ENCODE data around the gene NRP1.

NRP1 gene

DNA sequence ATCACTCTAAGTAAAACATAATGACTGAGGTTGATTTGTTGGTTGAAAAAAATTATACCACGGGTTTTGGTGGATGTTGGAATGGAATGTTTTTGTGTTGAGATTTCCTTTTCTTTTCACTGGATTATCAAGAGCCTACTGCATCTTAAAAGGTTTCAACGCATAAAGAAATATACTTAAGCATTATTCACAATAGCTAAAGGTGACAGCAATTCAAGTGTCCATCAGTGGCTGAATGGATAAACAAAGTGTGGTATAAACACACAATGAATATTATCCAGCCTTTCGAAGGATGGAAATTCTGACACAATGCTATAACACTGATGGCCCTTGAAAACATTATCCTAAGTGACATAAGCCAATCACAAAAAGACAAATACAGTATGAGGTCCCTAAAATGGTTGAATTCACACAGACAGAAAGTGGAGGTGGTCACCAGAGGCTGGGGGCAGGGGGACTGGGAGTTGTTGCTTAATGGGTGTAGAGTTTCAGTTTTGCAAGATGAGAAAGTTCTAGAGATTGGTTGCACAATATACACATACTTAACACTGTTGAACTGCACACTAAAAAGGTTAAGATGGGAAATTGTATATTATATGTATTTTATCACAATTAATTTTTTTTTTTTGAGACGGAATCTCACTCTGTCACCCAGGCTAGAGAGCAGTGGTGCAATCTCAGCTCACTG is 122.3 kb downstream of the NRP1 start:
- no peak for DNase-seq (ENCODE audit: low spot score)

DNA sequence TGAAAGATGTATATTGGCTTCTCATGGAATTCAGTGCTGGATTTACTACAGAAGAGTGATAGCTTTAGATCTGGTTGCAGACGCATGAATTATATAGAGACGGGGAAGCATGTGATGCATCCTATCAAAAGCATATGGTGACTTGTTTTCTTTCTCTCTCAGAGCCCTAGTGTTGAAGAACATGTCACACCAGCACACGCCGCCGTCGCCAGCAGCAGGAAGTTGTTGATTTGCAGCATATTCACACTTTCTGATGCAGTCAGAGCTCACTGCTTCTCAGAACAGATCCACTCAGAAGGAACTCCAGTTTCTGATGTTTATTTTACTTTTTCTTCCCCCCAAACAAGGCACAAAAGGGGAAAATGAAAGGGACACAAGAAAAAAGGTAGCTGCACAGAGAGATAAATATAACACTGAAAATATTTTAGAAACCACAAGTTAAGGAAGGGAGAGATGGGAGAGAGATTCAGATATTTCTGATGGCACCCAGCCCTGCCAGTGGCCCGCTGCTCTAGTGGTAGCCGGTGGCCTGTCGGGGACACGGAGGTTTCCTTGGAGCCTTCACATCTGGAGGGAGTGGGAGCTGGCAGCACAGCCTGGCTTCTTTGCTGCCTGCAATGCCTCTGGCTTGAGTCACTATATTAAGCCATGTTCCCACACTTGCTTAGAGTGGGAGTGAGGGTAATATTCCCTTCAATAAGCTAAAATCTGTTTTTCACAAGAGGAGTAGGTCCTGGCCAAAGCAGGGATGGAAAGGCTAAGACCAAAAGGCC is 123.2 kb downstream of the NRP1 start:
- DNase-seq (ENCODE audit: low spot score) = no peak

DNA sequence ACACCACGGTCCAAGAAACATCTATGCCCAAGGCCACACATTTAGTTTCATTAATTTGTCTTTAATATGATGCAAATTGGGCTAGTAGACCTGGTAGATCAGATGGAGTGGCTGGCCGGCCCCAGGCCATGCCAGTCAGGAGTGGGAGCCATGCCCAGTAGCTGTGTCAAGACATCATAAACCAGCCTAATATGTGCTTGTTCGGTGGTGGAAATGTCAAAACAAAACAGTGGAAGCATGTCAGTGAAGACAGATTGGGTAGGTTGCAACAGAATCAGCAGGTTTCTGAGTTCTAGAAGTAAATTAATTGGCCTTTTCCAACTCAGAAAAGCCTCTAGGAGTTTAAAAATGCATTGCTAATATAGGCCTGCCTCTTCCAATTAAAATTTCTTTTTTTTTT is 124.7 kb downstream of the NRP1 start:
- no peak for DNase-seq (ENCODE audit: low spot score)

DNA sequence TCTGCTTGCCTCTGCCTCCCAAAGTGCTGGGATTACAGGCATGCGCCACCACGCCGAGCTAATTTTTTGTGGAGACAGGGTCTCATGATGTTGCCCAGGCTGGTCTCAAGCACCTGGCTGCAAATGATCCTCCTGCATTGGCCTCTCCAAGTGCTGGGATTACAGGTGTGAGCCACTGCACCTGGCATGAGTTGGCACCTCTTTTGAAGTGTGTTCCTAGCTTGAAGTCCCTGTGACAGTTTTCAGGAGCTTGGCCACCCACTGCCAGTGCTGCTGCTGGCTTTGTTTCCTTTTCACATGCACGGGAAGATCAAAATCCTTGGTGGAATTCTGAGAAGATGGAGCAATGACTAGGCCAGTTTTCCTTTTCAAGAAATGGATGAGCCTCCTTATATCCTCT is 126.3 kb downstream of the NRP1 start:
- DNase-seq (ENCODE audit: low spot score) = no peak

- DNase-seq (ENCODE audit: low spot score) = no peak
Observed at GRCh38 chr10:33204031-33204430, 130.4 kb downstream of the NRP1 start.

DNA sequence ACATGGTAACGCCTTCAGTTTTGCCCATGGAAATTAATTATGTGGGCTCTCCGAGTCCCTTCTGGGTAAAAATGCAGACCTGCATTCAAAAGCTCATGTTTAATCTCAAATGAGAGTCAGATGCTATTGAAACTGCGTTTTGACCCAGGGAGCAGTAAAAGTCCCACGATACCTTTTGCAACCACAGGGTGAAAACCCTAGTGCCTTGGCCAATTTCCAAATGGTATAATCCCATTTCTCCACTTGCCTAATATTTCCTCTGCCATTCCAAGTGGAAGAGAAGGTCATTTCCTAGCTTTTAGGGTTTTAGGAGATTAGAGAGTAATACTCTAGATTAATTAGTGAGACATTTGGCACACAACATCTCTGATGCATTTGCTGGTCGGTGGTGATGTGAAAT is 132.5 kb downstream of the NRP1 start:
- no peak for DNase-seq (ENCODE audit: low spot score)

DNA sequence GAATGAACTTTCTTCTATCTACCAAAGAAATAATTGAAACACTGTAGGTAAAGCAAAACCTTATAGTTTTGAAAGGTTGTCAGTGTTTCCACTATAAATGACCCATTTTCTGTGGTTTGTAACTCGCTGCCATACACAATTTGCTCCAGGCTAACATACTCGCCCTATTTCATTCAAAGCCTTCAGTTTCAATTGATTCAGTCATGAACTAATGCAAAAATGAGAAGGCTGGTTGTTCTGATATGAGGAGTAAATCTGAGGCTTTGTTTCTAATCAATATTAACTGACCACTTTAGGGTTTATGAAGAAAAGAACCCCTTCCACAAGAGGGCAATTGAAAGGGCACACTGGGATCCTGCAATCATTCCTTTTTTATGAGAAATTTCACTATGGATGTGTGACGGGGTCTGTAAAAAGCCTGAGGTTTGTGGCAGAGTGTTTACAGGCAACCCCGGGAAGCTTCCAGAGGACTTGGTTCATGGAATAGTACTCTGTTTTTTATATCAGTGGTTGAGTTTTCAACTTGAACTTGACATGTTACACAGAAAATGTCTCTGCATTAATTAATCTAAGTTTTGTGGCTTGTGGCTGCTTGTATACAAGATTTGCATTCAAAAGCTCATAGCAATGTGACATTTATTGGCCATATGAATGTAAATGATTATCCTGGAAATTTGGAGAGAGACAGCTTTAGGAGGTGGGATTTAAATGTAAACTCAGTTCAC is 133.2 kb downstream of the NRP1 start:
- no peak for DNase-seq (ENCODE audit: low spot score)

GRCh38 chr10:33199731-33200232 is 134.7 kb downstream of the NRP1 start:
- no peak for DNase-seq (ENCODE audit: low spot score)

DNA sequence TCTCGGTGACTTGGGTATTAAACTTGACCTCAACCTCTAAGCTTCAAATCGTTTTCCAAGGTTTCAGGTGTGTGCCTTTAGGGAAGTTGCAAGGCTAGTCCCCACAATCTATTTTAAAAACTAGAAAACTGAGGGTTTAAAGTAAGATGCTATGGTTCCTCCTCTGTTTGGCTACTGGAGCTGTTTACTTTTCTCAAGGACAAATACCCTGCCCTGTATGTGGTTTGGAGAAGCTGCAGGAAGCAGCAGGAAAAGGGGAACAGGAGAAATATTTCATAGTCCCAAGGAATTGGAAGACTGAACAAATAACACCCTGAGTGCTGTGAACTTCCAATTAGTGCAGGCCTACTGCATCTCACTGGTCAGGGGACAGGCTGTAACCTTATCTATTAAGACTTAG is 135.9 kb downstream of the NRP1 start:
- DNase-seq (ENCODE audit: low spot score) = no peak

DNA sequence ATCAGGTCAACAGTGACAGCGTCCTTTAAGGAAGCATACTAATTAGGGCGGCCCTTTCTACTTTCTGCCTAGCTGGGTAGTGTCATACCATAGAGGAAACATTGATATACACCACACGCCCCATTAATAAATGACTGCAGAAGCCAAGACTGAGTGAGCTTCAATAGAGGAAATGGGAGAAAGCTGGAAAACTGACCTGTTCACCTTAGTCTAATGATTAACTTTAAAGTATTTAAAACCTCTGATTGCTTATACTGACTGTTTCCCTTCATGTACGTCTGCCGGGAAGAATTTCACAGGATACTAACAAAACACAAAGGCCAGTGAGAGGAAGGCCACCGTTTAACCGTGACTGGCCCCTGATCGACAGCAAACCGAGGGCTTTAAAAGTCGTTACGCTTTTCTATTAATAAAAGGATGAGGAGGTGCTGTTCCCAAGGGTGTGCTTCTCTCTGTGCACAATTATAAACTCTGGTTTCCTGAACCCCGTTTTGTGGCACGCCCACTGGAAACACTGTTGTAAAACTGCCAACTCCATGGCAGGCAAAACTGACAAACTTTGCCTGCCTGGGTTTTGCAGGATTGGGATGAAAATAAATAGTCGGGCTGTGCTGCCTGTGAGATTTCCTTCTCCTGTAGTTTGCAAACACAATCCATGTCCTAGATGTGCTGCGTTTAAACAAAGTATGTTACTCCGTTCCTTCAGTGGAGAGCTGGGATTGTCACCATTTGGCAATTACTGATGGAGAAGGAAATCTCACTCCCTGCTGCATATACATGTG is 137.6 kb downstream of the NRP1 start:
- DNase-seq (ENCODE audit: low spot score) = peak; percentile 54

- DNase-seq (ENCODE audit: low spot score) = no peak
Observed at GRCh38 chr10:33196377-33196706, 138.1 kb downstream of the NRP1 start.

DNA sequence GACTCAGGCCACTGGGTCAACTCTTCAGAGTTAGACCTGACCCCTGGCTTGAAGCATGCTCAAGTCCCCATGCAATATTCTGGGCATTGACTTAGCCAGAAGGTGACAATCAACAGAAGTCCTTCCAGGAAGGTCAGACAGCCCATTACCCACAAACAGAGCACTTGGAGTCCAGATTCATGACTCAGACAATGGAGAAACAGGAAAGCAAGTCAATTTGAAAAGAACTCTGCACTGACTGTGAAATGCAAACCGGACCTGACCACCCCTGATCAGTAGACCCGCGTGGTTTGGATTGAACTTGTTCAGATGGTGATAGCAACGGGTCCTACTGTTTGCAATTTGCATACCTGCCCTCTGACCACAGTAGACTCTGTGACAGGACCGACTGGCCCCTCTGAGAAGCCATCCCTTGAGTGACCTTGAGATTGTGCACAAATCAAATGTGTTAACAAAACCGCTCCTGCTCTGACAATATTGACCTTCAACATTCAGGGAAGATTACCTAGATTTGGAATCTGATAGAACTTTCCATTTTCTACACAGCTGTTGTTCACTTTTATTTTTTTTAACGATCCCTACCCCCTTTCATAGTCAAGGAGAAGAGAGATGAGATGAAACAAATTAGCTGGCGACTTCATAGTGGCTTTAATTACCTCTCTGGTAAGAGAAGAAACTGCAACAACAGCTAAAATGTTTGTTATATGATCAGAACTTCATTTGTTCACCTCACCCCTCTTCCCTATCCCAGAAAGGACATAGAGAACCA is 138.7 kb downstream of the NRP1 start:
- DNase-seq (ENCODE audit: low spot score) = no peak

GRCh38 chr10:33193701-33194521 is 140.6 kb downstream of the NRP1 start:
- no peak for DNase-seq (ENCODE audit: low spot score)

GRCh38 chr10:33193057-33193700 is 141.3 kb downstream of the NRP1 start:
- DNase-seq (ENCODE audit: low spot score) = peak; percentile 76

GRCh38 chr10:33192190-33192589 is 142.3 kb downstream of the NRP1 start:
- no peak for DNase-seq (ENCODE audit: low spot score)

GRCh38 chr10:33190406-33190805 is 144.1 kb downstream of the NRP1 start:
- no peak for DNase-seq (ENCODE audit: low spot score)

- no peak for DNase-seq (ENCODE audit: low spot score)
Observed at GRCh38 chr10:33189808-33190207, 144.7 kb downstream of the NRP1 start.

GRCh38 chr10:33189363-33189762 is 145.1 kb downstream of the NRP1 start:
- DNase-seq (ENCODE audit: low spot score) = no peak

DNA sequence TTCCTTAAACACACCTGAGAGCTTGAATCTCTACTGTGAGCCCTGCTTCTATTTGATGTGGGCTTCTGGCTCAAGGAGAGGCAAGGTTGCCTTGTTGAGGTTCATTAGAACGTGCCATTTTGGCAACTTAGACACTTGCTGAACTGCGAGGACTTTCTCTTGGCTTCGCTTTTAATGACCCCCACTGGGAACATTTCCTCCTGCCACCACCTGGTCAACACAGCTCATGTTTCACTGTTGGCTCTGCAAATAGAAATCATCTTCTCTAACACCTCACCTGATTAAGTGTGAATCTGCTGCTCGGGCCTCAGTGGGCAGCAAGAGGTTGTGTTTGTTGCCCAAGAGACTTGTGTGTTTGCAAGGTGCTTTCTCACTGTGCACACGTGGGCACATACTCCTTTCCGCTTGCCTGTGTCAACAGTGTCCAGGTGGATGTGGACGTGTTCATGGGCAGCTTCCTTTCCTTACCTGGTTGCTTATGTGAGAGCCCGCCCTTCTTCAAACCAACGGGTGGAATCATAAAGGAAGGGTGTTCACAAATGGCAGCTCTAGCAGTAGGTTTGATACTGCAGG is 147.0 kb downstream of the NRP1 start:
- DNase-seq (ENCODE audit: low spot score) = no peak

DNA sequence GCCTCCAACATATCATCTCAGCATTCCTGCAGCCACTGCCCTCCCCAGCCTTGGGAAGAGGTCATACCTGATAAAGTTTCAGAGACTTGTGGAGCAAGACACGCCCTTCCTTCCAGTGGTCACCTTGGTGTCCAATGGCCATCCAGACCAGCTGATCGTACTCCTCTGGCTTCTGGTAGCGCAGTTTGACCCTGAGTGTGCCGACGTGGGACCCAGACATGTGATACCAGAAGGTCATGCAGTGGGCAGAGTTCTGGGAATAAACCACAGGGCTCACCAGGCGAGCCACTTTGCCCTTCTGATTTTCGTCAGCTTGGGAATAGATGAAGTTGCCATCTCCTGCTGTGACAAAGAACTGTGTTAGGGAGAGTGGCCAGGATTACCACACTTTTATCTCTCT is 148.3 kb downstream of the NRP1 start:
- no peak for DNase-seq (ENCODE audit: low spot score)

Measured in SW480 (cell line).